Measurements from ENCODE around the gene SOCS4.
"Not testable (repeated sequence)": the region's sequence is repeated elsewhere in the genome, so short reads cannot be mapped to it uniquely, and the experiment has no call there.

SOCS4 gene, protein sequence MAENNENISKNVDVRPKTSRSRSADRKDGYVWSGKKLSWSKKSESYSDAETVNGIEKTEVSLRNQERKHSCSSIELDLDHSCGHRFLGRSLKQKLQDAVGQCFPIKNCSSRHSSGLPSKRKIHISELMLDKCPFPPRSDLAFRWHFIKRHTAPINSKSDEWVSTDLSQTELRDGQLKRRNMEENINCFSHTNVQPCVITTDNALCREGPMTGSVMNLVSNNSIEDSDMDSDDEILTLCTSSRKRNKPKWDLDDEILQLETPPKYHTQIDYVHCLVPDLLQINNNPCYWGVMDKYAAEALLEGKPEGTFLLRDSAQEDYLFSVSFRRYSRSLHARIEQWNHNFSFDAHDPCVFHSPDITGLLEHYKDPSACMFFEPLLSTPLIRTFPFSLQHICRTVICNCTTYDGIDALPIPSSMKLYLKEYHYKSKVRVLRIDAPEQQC

DNA sequence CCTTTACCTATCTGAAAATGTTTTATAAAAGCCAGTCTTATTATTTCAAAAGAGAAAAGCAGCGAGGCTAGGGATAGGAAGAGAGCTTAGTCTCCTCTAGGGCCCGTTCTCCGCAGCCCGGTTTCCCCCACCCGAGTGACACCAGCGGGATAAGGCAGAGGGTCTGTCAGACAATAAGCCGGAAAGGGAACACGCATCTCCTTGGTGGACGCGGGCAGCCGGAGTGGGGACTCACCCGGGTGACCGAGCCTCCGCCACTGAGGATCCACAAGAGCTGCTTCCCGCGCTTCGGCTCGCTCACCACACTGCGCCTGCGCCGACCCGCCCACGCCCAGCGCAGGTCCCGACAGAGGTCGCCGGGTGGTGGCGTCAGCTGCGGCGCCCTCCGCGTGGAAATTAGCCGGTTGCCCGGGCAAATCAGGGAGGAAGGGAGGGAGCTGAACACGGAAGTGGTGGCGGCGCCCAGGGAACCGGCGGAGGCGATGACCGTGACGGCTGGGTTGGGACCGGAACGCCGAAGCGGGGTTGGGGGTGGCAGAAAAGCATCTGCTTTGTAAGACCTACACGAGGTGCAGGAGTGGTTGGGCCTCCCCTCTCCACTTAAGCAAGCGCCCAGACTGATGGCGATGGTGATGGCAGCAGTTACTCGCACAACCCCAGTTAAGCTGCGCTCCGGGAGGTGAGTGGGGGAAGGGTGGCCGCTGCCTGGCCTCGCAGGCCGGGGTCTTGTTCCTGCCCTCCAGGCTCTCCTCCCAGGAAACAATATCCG is at the start of gene SOCS4, which contains the start of gene WDHD1:
SOCS4 (plus strand) TSS at position 444 of the 769 bp plus-strand sequence. CDS start 15,806 bp downstream, outside the sequence.
WDHD1 (minus strand) TSS at position 307 of the 769 bp plus-strand sequence. CDS start 312 bp downstream, outside the sequence.
- peak; percentile 94 for DNase-seq (ENCODE audit: low spot score)

DNA sequence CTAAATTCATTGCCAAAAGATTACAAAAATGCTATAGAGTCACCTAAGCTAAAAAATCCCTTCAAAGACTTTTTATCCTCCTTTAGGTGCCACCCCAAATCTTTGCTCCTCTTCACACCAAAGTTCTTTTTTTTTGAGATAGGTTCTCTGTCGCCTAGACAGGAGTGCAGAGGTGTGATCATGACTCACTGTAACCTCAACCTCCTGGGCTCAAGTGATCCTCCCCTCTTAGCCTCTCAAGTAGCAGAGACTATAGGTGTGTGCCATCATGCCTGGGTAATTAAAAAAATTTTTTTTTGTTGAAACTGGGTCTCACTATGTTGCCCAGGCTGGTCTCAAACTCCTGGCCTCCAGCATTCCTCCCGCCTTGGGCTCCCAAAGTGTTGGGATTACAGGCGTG is 48.0 kb upstream of the SOCS4 start:
- DNase-seq (ENCODE audit: low spot score): no peak

DNA sequence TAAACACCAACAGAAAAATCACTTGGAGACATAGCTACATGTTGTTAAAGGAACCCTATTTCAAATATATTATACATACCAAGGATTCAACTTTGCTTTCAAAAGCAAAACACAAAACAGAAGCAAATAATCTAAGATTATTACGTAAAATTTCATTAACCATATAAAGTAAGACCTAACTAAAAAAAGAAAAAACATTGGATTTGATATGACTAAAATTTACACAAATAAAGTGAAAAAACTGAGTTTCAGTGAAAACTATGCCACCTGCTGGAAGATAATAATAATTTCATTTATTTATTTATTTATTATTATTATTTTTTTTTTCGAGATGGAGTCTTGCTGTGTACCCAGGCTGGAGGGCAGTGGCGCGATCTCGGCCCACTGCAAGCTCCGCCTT is 45.3 kb upstream of the SOCS4 start:
- DNase-seq (ENCODE audit: low spot score): no peak

DNA sequence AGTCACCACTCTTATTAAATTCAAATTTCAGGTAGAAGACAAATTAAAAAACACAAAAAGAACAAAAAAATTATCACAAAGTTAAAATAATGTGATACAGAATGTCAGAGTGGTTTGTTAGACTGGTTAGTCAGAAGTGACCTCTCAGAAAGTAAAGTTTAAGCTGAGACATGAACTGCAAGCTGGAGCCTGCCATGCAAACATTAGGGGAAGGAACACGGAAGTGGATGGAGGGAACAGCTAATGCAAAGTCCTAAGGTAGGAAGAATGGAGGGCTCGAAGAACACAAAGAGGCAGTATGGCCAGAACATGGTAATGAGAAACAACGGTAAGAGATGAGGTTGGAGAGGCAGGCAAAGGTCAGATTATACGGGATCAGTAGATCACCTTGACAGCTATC is 41.9 kb upstream of the SOCS4 start:
- DNase-seq (ENCODE audit: low spot score): no peak

DNA sequence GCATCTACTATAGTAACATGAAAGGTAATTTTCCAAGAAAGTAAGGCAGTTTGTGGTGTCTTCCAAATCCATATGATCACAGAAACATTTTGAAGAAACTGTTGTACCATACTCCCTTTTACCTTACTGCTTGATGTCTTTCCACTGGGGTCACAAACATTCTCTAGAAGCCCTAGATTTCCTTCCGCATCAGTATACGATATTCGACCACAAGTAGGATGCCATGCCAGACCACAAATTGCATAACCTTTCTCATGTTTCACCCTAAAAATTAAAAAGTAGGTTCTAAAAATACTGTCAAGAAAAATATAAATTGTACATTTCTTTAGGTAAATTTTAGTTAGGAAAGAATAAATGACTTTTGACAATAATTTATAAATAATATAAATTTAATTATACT is 26.7 kb upstream of the SOCS4 start:
- DNase-seq (ENCODE audit: low spot score): no peak

DNA sequence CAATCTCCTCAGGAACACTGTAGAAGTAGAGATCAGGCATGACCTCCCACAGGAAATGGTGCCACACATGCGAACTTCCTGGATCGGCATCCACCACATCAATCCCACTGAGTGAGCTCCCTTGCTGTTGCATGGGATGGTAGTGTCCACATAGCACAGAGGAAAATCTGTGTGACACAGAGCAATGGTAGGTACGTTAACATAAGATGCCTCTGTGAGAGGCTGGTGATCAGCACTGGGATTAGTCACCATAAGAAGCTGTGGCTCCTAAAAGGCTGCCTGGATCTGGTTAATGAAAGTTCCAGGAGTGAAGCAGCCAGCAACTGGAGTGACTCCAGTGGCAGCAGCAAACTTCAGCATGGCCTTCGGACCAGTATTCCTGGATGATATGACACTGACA is 22.0 kb upstream of the SOCS4 start:
- DNase-seq (ENCODE audit: low spot score): no peak

DNA sequence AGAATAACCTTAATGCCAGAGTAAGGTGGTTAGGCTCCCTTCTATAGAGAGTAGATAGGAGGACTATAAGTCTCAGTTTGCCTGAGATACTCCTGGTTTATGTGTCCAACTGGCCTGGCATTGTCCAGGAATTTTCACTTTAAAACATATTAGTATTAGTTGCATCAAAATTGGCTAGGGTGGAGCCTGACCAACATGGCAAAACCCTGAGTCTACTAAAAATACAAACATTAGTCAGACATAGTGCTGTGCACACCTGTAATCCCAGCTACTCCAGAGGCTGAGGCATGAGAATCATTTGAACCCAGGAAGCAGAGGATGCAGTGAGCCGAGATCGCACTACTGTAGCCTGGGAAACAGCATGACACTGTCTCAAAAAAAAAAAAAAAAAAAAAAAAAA is 12.0 kb upstream of the SOCS4 start:
- DNase-seq (ENCODE audit: low spot score): no peak

DNA sequence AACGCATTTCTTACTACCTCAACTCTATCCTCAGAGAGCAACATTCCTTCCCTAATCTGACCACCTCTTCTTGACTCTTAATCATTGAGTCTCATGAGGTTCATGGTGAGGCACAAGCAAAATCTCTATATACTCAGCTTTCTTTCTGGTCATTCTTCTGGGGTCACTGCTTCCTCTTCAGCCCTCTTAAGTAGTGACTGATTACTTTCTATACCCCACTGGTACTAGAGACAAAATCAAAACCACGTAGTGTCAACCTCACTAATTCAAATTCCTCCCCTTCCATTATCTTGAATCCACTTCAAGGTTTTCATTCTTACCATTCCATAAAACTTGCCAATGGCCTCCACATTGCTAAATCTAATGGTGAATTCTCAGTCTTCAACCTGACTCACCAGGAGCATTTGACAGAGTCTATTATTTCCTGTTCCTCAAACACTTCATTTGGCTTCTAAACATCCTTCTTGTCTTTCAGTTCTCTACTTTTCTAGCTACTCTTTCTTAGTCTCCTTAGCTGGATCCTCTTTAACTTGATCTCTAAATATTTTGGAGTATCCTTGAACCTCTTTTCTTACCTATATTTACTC is 7.0 kb upstream of the SOCS4 start:
- no peak for DNase-seq (ENCODE audit: low spot score)

DNA sequence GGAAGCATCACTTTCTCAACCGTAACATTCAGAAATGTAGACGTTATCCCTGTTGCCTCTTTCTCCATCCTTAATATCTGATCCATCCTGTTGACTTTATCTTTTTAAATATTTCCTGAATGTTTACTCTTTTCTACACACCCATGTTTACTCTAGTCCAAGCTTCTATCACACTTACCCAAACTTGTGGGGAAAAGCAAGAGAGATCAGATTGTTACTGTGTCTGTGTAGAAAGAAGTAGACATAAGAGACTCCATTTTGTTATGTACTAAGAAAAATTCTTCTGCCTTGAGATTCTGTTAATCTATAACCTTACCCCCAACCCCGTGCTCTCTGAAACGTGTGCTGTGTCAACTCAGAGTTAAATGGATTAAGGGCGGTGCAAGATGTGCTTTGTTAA is 2.7 kb upstream of the SOCS4 start:
- DNase-seq (ENCODE audit: low spot score): not testable (repeated sequence)

DNA sequence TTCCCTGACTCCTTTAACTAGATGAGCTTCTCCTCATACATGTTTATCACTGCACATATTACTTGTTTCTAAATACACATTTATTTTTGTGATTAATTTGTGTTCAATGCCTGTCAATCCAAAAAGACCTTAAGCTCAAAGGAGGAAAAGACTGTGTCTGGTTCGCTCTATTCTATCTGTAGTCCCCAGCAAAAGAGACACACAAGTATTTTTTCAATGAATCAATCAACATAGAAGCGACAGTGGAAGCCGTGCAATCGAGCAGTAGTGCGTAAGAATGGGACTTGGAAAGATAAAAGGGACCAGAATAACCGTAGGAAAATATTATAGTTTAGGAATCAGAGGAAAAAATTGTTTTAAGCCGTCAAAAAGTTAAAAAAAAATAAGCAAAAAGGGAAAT is 1.1 kb upstream of the SOCS4 start:
- no peak for DNase-seq (ENCODE audit: low spot score)

DNA sequence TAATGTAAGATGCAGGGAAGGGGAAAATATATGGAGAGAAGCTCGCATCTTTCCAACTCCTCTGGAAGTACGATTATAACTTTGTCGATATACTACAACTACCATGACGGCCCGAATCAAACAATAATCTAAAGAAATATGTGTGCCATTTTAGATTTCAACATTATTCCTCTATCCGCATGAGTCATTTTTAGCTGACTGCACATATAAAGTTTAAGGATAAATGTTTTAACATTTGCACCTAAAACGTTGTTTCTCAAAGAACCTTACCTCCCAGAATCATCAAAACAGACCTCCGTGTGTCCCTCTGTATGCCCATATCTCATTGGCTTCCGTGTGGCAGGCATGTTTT is 619 bp upstream of the SOCS4 start:
- DNase-seq (ENCODE audit: low spot score): no peak

DNA sequence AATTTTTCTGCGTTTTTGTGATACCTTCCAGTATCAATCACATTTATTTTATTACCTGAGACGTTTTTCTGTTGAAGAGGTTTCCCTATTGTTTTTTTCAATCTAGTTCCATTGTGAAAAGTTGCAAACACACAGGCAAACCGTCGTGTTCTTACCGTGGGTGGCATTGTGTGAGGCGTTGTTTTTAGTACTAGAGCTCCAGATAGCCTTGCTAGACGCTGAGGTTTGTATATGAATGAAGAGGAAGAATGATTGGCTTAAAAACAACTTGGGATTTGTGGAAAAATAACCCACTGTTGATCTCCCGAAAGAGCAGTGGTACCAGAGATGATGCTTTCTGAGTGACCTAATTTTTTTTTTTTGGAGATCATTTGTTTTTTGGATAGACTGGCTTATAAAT is 1.0 kb downstream of the SOCS4 start:
- DNase-seq (ENCODE audit: low spot score): no peak

DNA sequence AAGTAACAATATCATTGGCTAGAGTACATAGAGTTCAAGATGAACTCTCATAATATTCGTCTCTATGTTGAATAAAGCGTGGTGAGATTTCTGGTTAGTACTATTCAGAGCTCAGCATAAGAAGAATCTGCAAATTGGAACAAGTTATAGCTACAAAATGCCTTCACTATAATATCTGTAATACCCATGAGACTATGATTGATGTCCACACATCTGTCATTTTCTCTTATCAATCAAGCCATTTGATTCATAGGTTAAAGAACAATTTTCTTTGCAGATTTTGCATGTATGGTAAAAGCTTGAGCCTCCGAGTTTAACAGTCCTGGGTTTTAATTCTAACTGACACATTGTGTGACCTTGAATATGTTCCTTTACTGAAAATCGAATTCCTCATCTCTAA is 1.4 kb downstream of the SOCS4 start:
- DNase-seq (ENCODE audit: low spot score): no peak

DNA sequence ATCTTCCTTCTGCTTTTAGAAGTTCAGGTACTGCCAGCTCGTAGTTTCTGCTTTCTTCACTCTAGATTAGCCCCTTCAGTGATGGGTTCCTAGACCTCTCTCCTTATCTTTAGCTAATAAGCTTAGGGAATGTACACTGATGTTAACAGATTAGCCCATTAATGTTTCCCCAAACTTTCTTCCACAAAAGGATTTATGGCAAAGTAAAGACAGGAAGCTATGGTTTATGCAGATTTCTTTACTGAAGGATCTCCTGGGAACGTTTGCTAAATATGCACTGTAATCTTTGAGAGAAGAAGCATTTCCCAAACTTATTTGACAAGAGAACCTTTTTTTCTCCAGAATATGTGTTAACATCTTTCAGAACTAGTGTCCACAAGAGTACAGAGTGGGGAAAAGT is 4.2 kb downstream of the SOCS4 start:
- DNase-seq (ENCODE audit: low spot score): no peak

DNA sequence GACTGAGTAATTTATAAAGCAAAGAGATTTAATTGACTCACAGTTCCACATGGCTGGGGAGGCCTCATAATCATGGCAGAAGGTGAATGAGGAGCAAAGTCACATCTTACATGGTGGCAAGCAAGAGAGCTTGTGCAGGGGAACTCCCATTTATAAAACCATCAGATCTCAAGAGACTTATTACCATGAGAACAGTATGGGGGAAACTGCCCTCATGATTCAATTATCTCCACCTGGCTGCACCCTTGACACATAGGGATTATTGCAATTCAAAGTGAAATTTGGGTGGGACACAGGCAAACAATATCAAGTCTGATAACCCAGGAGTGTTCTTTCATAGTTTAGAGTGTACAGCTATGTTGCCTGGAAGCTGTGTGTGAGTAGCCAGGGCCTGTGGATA is 11.0 kb downstream of the SOCS4 start:
- not testable (repeated sequence) for DNase-seq (ENCODE audit: low spot score)

DNA sequence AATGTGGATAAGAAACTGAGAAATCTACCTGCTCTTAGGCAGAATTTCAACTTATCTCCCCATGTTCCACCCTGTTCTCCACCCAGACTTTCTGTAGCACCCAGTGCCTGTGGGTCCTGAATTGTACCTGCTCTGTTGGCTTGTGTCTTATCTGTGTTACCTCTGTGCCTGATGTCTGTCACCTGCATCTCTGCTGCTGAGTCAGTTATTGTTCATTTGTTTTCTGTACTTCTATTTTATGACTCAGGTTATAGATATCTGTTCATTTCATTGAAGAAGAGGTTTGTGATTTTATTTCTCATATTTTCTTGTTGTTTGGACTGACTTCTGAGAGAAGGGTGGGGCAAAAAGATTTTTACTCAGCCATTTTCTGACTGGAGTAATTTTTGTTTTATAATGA is 11.7 kb downstream of the SOCS4 start:
- DNase-seq (ENCODE audit: low spot score): no peak

DNA sequence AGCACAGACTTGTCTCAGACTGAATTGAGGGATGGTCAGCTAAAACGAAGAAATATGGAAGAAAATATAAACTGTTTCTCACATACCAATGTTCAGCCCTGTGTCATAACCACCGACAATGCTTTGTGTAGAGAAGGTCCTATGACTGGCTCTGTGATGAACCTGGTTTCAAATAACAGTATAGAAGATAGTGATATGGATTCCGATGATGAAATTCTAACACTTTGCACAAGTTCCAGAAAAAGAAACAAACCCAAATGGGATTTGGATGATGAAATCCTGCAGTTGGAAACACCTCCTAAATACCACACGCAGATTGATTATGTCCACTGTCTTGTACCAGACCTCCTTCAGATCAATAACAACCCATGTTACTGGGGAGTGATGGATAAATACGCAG is 16.5 kb downstream of the SOCS4 start:
- no peak for DNase-seq (ENCODE audit: low spot score)

DNA sequence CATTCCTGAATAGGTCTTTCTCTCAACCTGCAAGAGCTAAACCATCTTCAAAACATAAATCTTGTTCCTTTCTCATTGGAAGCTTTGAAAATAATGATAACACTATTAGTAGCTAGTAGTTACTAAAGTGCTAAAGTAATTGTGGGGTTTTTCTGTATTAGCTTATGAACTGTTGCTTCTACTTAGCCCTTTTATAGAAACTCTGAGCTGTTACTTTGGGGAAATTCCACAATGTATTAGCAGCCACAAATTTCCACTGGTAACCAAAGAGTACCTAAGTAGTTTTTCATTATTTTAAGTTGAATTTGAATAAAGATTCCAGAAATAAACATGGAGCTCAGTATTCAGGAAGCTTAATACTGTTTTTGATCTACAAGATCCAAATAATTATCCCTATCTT is 18.1 kb downstream of the SOCS4 start:
- no peak for DNase-seq (ENCODE audit: low spot score)

DNA sequence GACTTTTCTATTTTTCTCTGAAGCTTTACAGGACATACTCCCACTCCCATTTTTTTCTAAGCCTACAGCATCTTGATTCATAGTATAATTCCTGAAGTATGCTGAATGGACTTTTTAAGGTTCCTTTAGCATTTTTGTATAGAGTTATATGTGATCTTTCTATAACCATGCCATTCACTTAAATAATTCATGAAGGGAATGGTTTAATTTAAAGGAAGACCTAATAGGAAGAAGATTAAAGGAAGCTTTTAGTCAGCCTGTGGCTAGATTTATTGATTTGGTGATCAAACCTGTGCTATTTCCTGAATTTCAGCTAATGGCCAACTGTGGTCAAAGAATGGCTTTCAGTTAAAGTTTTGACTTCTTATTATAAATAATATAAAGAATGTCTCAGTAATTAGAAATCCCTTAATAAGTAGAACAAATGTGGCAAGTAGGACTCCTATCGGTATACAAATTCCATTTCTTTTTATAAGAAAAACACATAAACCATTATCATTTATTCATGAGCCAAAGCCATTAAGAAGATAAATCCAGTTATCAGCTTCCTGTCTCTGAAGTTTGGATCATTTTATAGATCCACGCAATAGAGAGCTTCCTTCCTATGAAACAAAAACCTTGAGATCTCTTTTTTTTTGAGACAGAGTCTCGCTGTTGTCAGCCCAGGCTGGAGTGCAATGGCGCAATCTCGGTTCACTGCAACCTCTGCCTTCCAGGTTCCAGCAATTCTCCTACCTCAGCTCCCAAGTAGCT is 20.4 kb downstream of the SOCS4 start:
- DNase-seq (ENCODE audit: low spot score): no peak

DNA sequence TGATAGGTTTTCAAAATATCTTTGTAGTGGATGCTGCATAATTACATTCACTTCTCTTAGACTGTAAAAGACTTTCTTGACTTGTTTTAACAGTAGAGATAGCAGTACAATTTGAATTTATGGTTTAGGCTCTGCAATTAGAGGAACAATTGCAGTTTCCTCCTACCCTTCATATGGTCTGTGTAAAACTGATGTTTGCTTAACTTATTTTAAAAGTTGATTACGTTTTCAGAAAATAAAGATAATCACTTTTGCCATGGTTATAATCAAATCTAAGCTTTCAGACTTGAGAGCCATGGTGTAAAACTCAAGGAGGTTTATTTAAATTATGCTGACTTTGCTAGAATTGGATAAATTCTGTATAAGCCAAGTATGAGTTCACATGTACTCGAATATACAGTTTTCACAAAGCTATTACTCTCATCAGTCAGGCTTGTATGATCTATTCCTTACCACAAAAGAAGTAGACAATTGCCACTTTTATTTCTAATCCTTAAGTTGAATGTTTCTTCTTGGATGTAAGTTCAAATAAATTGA is 21.9 kb downstream of the SOCS4 start:
- no peak for DNase-seq (ENCODE audit: low spot score)

DNA sequence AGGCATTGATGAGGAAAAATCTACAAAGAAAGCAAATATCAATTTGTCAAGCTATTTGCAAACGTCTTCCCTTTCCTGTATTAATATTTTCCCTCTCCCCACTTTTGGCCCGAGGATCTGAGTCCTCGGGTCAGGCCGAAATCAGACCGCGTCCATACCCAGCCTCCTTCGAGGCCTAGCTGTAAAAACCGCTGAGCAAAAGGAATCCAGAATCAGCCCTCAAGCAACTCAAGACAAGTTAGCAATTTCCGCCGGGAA is 24.1 kb downstream of the SOCS4 start:
- DNase-seq (ENCODE audit: low spot score): no peak
